IPS-11a (cell line): ENCODE measurements around the gene GREB1.

ENCODE experiments used
- H3K4me3 ChIP-seq: one replicate; pipeline ENCODE4 v1.5.1; 2013; ENCODE audit warnings: low read depth, low read length, control low read depth

The GREB1 gene

GRCh38 chr2:11578986-11579774 lies 45.3 kb downstream of the GREB1 start:
- H3K4me3 ChIP-seq: no peak overlapping the region

- no peak overlapping the region for H3K4me3 ChIP-seq
Observed at GRCh38 chr2:11579867-11580659, 46.2 kb downstream of the GREB1 start.

- no peak overlapping the region for H3K4me3 ChIP-seq
Observed at GRCh38 chr2:11580697-11581096, 46.9 kb downstream of the GREB1 start.

GRCh38 chr2:11581124-11581796 lies 47.4 kb downstream of the GREB1 start:
- no peak overlapping the region for H3K4me3 ChIP-seq

GRCh38 chr2:11581797-11582611 lies 48.2 kb downstream of the GREB1 start:
- H3K4me3 ChIP-seq: no peak overlapping the region

GRCh38 chr2:11582612-11582861 lies 48.7 kb downstream of the GREB1 start:
- no peak overlapping the region for H3K4me3 ChIP-seq

GRCh38 chr2:11582862-11583752 lies 49.3 kb downstream of the GREB1 start:
- no peak overlapping the region for H3K4me3 ChIP-seq

- H3K4me3 ChIP-seq: no peak overlapping the region
Observed at GRCh38 chr2:11583840-11584524, 50.1 kb downstream of the GREB1 start.

- no peak overlapping the region for H3K4me3 ChIP-seq
Observed at GRCh38 chr2:11584525-11585056, 50.7 kb downstream of the GREB1 start.

GRCh38 chr2:11585071-11585470 lies 51.2 kb downstream of the GREB1 start:
- H3K4me3 ChIP-seq: no peak overlapping the region

GRCh38 chr2:11588228-11589110 lies 54.6 kb downstream of the GREB1 start:
- no peak overlapping the region for H3K4me3 ChIP-seq

- no peak overlapping the region for H3K4me3 ChIP-seq
Observed at GRCh38 chr2:11589316-11589940, 55.6 kb downstream of the GREB1 start.

GRCh38 chr2:11590193-11590592 lies 56.3 kb downstream of the GREB1 start:
- H3K4me3 ChIP-seq: no peak overlapping the region

- H3K4me3 ChIP-seq: no peak overlapping the region
Observed at GRCh38 chr2:11591091-11591490, 57.2 kb downstream of the GREB1 start.

- no peak overlapping the region for H3K4me3 ChIP-seq
Observed at GRCh38 chr2:11592671-11593574, 59.1 kb downstream of the GREB1 start.

GRCh38 chr2:11596801-11597200 lies 63.0 kb downstream of the GREB1 start:
- H3K4me3 ChIP-seq: no peak overlapping the region
